BJ (cell line): Measurements from ENCODE around the gene PLGLB2. TPM values are rescaled to one million over a fixed set of nuclear protein-coding genes. Genes with fewer than 3 reads are reported as not detected.

Source experiments
- polyA plus RNA-seq: library from polyadenylated mRNA; depleted of rRNA; stranded (reverse); fragments of >200 nt; gene quantifications from 2 replicates; pipeline ENCODE4 v1.2.3, GENCODE V29; 2011; rRNA removed

Gene PLGLB2
- polyA plus RNA-seq, 1 experiment = 1.2 TPM

Other genes with a start within 250 kb of the PLGLB2 start
- 0.58 and 1.1 TPM in 2 replicates for gene RGPD2, start 77.7 kb downstream of the PLGLB2 start, polyA plus RNA-seq